WTC11 (cell line): ENCODE results near the gene MED12L. TPM values are rescaled to one million over a fixed set of nuclear protein-coding genes. Genes with fewer than 3 reads are reported as not detected.

ENCODE experiments used
- ATAC-seq: fragments of 200-7000 bp; cut with Tn5 transposase; 2 replicates; pipeline ENCODE4 v1.10.0; 2021; ENCODE audit warnings: mild to moderate bottlenecking, moderate library complexity
- CTCF ChIA-PET: fragments of 300-600 bp; sonication (Branson Sonifier 250); formaldehyde crosslinking; loops from one replicate; lab custom pipeline; 2021; ENCODE audit warnings: antibody characterized with exemption; lab: Charles Lee
- POLR2A ChIA-PET: fragments of 350-600 bp; sonication (Branson Sonifier 250); formaldehyde crosslinking; loops from one replicate; lab custom pipeline; 2021; ENCODE audit warnings: antibody characterized with exemption; lab: Charles Lee
- DNase-seq: peaks from one replicate; pipeline ENCODE4 v3.0.0; 2021; ENCODE audit warnings: low spot score
- H3K27ac Mint-ChIP-seq: 2 replicates; pipeline ENCODE4 v1.8.0; 2021; ENCODE audit warnings: mixed read lengths
- H3K27me3 Mint-ChIP-seq: 2 replicates; pipeline ENCODE4 v1.8.0; 2021; ENCODE audit warnings: low read depth, mild to moderate bottlenecking, moderate library complexity, mixed read lengths
- H3K36me3 Mint-ChIP-seq: 2 replicates; pipeline ENCODE4 v1.8.0; 2021; ENCODE audit warnings: mixed read lengths
- H3K4me1 Mint-ChIP-seq: 2 replicates; pipeline ENCODE4 v1.8.0; 2022; ENCODE audit warnings: mixed read lengths
- H3K4me3 Mint-ChIP-seq: 2 replicates; pipeline ENCODE4 v1.8.0; 2021; ENCODE audit warnings: mild to moderate bottlenecking, moderate library complexity, mixed read lengths
- H3K9me3 Mint-ChIP-seq: 2 replicates; pipeline ENCODE4 v1.8.0; 2021; ENCODE audit warnings: mixed read lengths
- ATF2 ChIP-seq: sonication (generic); formaldehyde crosslinking; IDR thresholded peaks from 2 replicates; pipeline ENCODE4 v1.8.1; 2022; ENCODE audit warnings: low read depth, missing genetic modification reagents, borderline replicate concordance
- CREB1 ChIP-seq: sonication (generic); formaldehyde crosslinking; IDR thresholded peaks from 2 replicates; pipeline ENCODE4 v1.8.0; 2023; ENCODE audit warnings: mild to moderate bottlenecking, missing genetic modification reagents
- CTCF ChIP-seq: fragments of 200-600 bp; IDR thresholded peaks from 2 replicates; pipeline ENCODE4 v1.8.0; 2022; ENCODE audit warnings: antibody characterized with exemption
- FOXK1 ChIP-seq: sonication (generic); formaldehyde crosslinking; IDR thresholded peaks from 2 replicates; pipeline ENCODE4 v1.8.0; 2022; ENCODE audit warnings: mild to moderate bottlenecking, moderate library complexity, missing genetic modification reagents
- FOXP4 ChIP-seq: sonication (generic); formaldehyde crosslinking; IDR thresholded peaks from 2 replicates; pipeline ENCODE4 v1.8.0; 2022; ENCODE audit warnings: mild to moderate bottlenecking, missing genetic modification reagents
- GABPB1 ChIP-seq: sonication (generic); formaldehyde crosslinking; IDR thresholded peaks from 2 replicates; pipeline ENCODE4 v1.8.1; 2023; ENCODE audit warnings: mild to moderate bottlenecking, missing genetic modification reagents
- GRHL2 ChIP-seq: fragments of 250-450 bp; sonication (Bioruptor Pico); IDR thresholded peaks from 2 replicates; pipeline ENCODE4 v1.8.0; 2022; ENCODE audit warnings: mild to moderate bottlenecking, moderate library complexity; ENCODE audit not compliant: insufficient replicate concordance, severe bottlenecking
- NR3C1 ChIP-seq: sonication (generic); formaldehyde crosslinking; conservative IDR thresholded peaks from 2 replicates; pipeline ENCODE4 v1.8.1; 2023; ENCODE audit warnings: low read depth, mild to moderate bottlenecking, missing genetic modification reagents
- PREB ChIP-seq: sonication (generic); formaldehyde crosslinking; IDR thresholded peaks from 2 replicates; pipeline ENCODE4 v1.8.1; 2022; ENCODE audit warnings: mild to moderate bottlenecking, missing genetic modification reagents, moderate library complexity, borderline replicate concordance
- SMAD4 ChIP-seq: sonication (generic); formaldehyde crosslinking; IDR thresholded peaks from 2 replicates; pipeline ENCODE4 v1.8.0; 2022; ENCODE audit warnings: mild to moderate bottlenecking, missing genetic modification reagents
- TEAD4 ChIP-seq: sonication (generic); formaldehyde crosslinking; IDR thresholded peaks from 2 replicates; pipeline ENCODE4 v1.8.0; 2022; ENCODE audit warnings: mild to moderate bottlenecking, missing genetic modification reagents
- ZNF121 ChIP-seq: sonication (generic); formaldehyde crosslinking; IDR thresholded peaks from 2 replicates; pipeline ENCODE4 v1.8.0; 2023; ENCODE audit warnings: missing genetic modification reagents
- ZNF532 ChIP-seq: fragments of 250-450 bp; sonication (Bioruptor Pico); IDR thresholded peaks from 2 replicates; pipeline ENCODE4 v1.9.0; 2021; ENCODE audit warnings: mild to moderate bottlenecking, borderline replicate concordance
- total RNA-seq: library from RNA; stranded (reverse); gene quantifications from 3 replicates; pipeline ENCODE4 v1.2.3, GENCODE V29; 2021

Gene MED12L
- total RNA-seq, 1 experiment from 2014 or later: 27.4 TPM

GRCh38 chr3:151321526-151321925 is 236.1 kb downstream of the MED12L start:
- Mint-ChIP-seq H3K27ac (no peak overlapping the region), H3K27me3 (no peaks in the 10 kb centered on the region), H3K4me1 (peaks cover 15% of the 10 kb centered on the region), H3K36me3 (no peaks in the 10 kb centered on the region), H3K9me3 (no peaks in the 10 kb centered on the region; the same call in 1 of the 2 replicates), H3K4me3 (no peak overlapping the region)
- ChIA-PET CTCF (no interaction called here), POLR2A (no interaction called here)
- DNase-seq (no peak), ATAC-seq (no peak)
- TF ChIP-seq PREB (CRISPR knock-in tag): no peak
- no peak for TF ChIP-seq CREB1
- TF ChIP-seq FOXP4 (CRISPR knock-in tag): no peak
- no peak for TF ChIP-seq ZNF532 (CRISPR knock-in tag)
- TF ChIP-seq ZNF121 (CRISPR knock-in tag): no peak
- TF ChIP-seq ATF2 (CRISPR knock-in tag): no peak
- no peak for TF ChIP-seq TEAD4 (CRISPR knock-in tag)
- TF ChIP-seq NR3C1 (CRISPR knock-in tag): no peak

GRCh38 chr3:151322511-151322910 is 237.0 kb downstream of the MED12L start:
- no peaks in the 10 kb centered on the region for H3K27me3 Mint-ChIP-seq
- peaks cover 15% of the 10 kb centered on the region for H3K4me1 Mint-ChIP-seq
- no peak overlapping the region for H3K27ac Mint-ChIP-seq
- DNase-seq (no peak), ATAC-seq (no peak)
- CTCF ChIA-PET: no interaction called here
- H3K4me3 Mint-ChIP-seq: no peak overlapping the region
- TF ChIP-seq FOXK1 (CRISPR knock-in tag) (no peak), SMAD4 (CRISPR knock-in tag) (no peak), GRHL2 (no peak)
- POLR2A ChIA-PET: no interaction called here
- no peaks in the 10 kb centered on the region; the same call in 1 of the 2 replicates for H3K9me3 Mint-ChIP-seq
- no peaks in the 10 kb centered on the region for H3K36me3 Mint-ChIP-seq

- TF ChIP-seq GABPB1 (CRISPR knock-in tag): no peak
- TF ChIP-seq CTCF: peak; percentile 41; the same call in 1 of the 2 replicates
- Mint-ChIP-seq H3K4me3 (no peak overlapping the region), H3K27ac (no peak overlapping the region), H3K4me1 (peaks cover 7% of the 10 kb centered on the region), H3K9me3 (no peaks in the 10 kb centered on the region; the same call in 1 of the 2 replicates), H3K27me3 (no peaks in the 10 kb centered on the region), H3K36me3 (no peaks in the 10 kb centered on the region)
- CTCF ChIA-PET: interaction anchor here (0.7 to 1.7 kb wide), 16 partner anchors 9 to 540 kb away, joined by 3 to 7 read pairs (median 3); partner anchors contain the start of gene GPR87
- POLR2A ChIA-PET: interaction anchor here (0.6 kb wide), 1 partner anchor 66 kb away, joined by 3 read pairs; no protein-coding TSS in a partner anchor
- ATAC-seq (peak; percentile 34), DNase-seq (no peak)
Observed at GRCh38 chr3:151327571-151328198, 242.2 kb downstream of the MED12L start.
